Bronchus fibroblast of lung (primary cell): ENCODE results near the gene CDC34. TPM values are rescaled to one million over a fixed set of nuclear protein-coding genes. Genes with fewer than 3 reads are reported as not detected.

ENCODE experiments used
- total RNA-seq: library from RNA; depleted of rRNA; stranded (reverse); fragments of >200 nt; gene quantifications from 2 replicates; pipeline ENCODE4 v1.2.3, GENCODE V29; 2015

Gene CDC34, protein sequence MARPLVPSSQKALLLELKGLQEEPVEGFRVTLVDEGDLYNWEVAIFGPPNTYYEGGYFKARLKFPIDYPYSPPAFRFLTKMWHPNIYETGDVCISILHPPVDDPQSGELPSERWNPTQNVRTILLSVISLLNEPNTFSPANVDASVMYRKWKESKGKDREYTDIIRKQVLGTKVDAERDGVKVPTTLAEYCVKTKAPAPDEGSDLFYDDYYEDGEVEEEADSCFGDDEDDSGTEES
- 65.4 and 72.6 TPM in 2 replicates for total RNA-seq

DNA sequence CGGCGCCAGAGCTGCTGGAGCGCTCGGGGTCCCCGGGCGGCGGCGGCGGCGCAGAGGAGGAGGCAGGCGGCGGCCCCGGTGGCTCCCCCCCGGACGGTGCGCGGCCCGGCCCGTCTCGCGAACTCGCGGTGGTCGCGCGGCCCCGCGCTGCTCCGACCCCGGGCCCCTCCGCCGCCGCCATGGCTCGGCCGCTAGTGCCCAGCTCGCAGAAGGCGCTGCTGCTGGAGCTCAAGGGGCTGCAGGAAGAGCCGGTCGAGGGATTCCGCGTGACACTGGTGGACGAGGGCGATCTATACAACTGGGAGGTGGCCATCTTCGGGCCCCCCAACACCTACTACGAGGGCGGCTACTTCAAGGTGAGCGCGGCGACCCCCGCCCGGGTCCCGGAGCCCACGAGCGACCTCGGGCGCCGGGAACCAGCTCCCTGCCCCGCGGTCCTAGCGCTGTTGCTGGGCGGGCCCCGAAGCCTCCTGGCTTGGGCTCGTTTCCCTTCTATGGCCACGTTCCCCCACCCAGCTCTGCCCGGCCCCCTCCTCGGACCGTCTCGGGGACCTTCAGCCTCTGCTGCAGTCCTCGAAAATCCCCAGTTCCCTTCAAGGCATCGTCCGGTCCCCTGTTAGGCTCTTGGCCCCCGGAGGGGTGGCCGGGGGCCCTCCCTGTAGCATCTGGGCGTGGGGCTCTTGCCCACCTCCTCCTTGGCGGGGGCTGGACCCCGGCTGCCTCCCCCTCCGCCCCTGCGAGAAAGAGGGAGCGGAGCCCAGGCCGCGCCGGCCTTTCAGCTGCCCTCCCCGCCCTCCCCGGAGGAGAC, at the start of gene CDC34:
Gene CDC34 (plus strand): TSS at position 8 of the 808 bp plus-strand sequence. CDS start 172 bp downstream, at position 180.

DNA sequence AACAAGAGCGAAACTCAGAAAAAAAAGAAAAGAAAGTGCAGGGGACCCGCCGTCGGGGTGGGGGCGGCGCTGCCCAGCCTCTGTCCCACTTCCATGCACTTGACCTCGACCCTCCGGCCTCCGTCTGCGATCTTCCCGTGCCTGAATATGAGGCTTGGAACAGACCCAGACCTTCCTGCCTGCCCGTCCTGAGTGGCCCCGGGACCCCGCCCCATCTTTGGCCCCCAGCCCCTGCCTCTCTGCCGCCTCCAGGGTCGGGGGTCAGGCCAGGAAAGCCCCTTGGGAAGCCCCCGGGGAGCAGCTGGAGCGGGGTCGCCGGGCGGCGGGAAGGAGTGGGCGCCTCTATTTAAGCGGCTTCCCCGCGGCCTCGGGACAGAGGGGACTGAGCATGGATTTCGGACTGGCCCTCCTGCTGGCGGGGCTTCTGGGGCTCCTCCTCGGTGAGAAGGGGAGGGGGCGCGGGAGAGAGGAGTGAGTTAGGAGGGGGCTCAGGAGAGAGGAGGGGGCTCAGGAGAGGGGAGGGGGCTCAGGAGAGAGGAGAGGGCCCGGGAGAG, 35.4 kb upstream of the CDC34 start, which contains the start of gene MADCAM1:
Gene MADCAM1 (plus strand): TSS at position 375 of the 554 bp plus-strand sequence. CDS start 14 bp downstream, at position 389.

DNA sequence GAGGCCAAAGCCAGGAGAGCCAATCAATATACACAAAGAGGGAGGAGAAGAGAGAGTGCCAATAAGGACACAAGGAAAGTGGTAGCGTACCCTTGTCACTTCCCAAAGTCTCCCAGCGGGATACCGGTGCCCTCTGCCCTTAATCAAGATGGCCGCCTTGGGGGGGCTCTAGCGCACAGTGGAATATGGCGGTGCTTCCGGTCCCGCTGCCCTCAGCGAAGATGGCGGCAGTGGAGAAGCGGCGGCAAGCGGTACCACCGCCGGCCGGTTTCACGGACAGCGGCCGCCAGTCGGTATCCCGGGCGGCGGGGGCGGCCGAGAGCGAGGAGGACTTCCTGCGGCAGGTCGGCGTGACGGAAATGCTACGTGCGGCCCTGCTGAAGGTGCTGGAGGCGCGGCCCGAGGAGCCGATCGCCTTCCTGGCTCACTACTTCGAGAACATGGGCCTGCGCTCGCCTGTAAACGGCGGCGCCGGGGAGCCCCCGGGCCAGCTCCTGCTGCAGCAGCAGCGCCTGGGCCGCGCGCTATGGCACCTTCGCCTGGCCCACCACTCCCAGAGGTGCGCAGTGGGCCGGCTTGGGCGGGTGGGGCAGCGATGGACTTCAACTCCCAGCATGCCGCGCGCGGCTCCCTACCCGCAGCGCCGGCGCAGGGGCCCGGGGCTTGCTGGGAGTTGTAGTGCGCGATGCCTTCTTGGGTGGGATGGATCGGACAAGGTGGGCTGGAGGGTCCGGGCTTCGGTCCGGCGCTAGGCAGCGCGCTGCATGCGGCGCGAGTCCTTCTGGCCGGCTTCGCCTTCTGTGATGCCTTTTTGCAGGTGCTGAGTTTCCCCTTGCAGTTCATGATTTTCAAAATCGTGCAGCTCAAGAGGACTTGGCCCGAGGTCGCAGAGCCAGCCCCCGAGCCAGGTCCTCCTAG, 24.0 kb upstream of the CDC34 start, which contains the start of gene TPGS1:
Gene TPGS1 (plus strand): TSS at position 212 of the 918 bp plus-strand sequence. CDS start 10 bp downstream, at position 222.

DNA sequence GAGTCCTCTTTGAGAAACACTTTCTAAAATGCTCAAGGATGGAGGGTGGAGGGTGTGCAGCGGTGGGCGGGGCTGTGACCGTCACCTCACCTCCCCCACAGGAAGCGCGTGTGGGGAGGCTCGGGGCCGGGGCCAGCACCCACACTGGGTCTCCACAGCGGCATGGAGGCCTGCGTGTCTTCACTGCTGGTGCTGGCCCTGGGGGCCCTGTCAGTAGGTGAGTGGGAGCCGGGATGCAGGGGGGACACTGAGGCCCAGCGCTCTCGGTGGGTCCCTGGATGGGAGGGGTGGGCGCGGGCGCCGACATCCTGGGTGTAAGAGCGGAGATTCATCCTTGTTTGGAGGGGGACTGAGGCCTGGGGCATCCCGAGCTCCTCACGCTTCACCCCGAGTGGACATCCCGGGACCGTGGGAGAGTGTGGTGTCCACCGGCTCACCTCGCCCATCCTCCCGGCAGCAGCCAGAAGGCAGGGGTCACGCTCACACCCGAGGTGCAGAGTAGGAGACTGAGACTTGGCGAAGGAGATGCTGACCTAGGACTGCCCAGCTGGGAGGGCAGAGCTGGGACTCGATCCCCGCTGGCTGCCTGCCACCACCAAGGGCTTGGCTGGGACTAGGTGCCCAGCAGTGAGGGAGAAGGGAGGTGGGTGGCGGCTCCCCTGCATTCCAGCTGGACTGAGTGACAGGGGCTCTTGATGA, 12.5 kb downstream of the CDC34 start, which contains the start of gene GZMM:
Gene GZMM (plus strand): TSS at position 144 of the 699 bp plus-strand sequence. CDS start 19 bp downstream, at position 163.

GRCh38 chr19:572140-572742, 40.7 kb downstream of the CDC34 start, which contains the start of gene BSG:
BSG (plus strand) TSS chr19:572596; CDS start chr19:572635, 39 bp downstream.

DNA sequence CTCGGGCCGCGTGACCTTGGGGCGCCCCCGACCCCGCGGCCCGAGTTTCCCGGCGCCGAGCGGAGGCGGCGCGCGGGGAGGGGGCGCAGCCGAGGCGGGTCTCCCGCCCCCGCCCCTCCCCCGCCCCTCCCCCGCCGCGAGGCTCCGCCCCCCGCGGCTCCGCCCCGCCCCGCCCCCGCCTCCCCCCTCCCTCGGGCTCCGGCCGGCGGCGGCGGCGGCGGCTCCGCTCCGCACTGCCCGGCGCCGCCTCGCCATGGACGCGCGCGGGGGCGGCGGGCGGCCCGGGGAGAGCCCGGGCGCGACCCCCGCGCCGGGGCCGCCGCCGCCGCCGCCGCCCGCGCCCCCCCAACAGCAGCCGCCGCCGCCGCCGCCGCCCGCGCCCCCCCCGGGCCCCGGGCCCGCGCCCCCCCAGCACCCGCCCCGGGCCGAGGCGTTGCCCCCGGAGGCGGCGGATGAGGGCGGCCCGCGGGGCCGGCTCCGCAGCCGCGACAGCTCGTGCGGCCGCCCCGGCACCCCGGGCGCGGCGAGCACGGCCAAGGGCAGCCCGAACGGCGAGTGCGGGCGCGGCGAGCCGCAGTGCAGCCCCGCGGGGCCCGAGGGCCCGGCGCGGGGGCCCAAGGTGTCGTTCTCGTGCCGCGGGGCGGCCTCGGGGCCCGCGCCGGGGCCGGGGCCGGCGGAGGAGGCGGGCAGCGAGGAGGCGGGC, 58.3 kb downstream of the CDC34 start, which contains the start of gene HCN2:
Gene HCN2 (plus strand): TSS at position 189 of the 703 bp plus-strand sequence. CDS start 65 bp downstream, at position 254.

Other genes with a start within 250 kb of the CDC34 start
- 14.6 and 18.6 TPM in 2 replicates for gene PLPP2, start 240.4 kb upstream of the CDC34 start, total RNA-seq
- gene MIER2, start 187.0 kb upstream of the CDC34 start, total RNA-seq: 14.4 and 20.2 TPM in 2 replicates
- gene C2CD4C, start 122.6 kb upstream of the CDC34 start, total RNA-seq: 0.15 TPM in 1 of 2 replicates, not detected in the other
- gene SHC2, start 70.7 kb upstream of the CDC34 start, total RNA-seq: 0.30 and 0.34 TPM in 2 replicates
- 0.50 TPM in 1 of 2 replicates, not detected in the other for gene MADCAM1, start 35.3 kb upstream of the CDC34 start, total RNA-seq
- gene TPGS1, start 24.3 kb upstream of the CDC34 start, total RNA-seq: 32.8 and 33.3 TPM in 2 replicates
- 0.30 TPM in 1 of 2 replicates, not detected in the other for gene GZMM, start 12.3 kb downstream of the CDC34 start, total RNA-seq
- 569 and 576 TPM in 2 replicates for gene BSG, start 40.8 kb downstream of the CDC34 start, total RNA-seq
- gene HCN2, start 58.1 kb downstream of the CDC34 start, total RNA-seq: 0.17 and 0.30 TPM in 2 replicates
- 25.6 and 28.4 TPM in 2 replicates for gene POLRMT, start 101.8 kb downstream of the CDC34 start, total RNA-seq
- gene FGF22, start 108.1 kb downstream of the CDC34 start, total RNA-seq: 0.30 and 0.34 TPM in 2 replicates
- 55.8 and 63.0 TPM in 2 replicates for gene RNF126, start 131.5 kb downstream of the CDC34 start, total RNA-seq
- 81.8 and 89.3 TPM in 2 replicates for gene FSTL3, start 144.6 kb downstream of the CDC34 start, total RNA-seq
- gene PRSS57, start 163.7 kb downstream of the CDC34 start, total RNA-seq: not detected in 2 replicates
- 9.2 and 10.1 TPM in 2 replicates for gene PALM, start 177.2 kb downstream of the CDC34 start, total RNA-seq
- under 0.01 TPM in 1 of 2 replicates, not detected in the other for gene MISP, start 219.4 kb downstream of the CDC34 start, total RNA-seq